HEK293 (cell line): ENCODE results near the gene AGAP5.

ENCODE experiments used
- ATF2 ChIP-seq: fragments of 450-650 bp; formaldehyde crosslinking; IDR thresholded peaks from 2 replicates; pipeline ENCODE4 v1.5.1; 2016; ENCODE audit warnings: missing biosample characterization, missing genetic modification characterization, low read depth
- BCL11B ChIP-seq: fragments of 450-650 bp; formaldehyde crosslinking; IDR thresholded peaks from 2 replicates; pipeline ENCODE4 v1.5.1; 2016; ENCODE audit warnings: low read depth, missing biosample characterization, missing genetic modification characterization
- HIC1 ChIP-seq: fragments of 450-650 bp; formaldehyde crosslinking; IDR thresholded peaks from 2 replicates; pipeline ENCODE4 v1.5.1; 2016; ENCODE audit warnings: missing biosample characterization, missing genetic modification characterization
- IKZF3 ChIP-seq: fragments of 450-650 bp; IDR thresholded peaks from 2 replicates; pipeline ENCODE4 v1.5.0; 2018; ENCODE audit warnings: missing biosample characterization, mild to moderate bottlenecking, missing genetic modification characterization, moderate library complexity
- KLF10 ChIP-seq: fragments of 450-650 bp; IDR thresholded peaks from 2 replicates; pipeline ENCODE4 v1.5.1; 2018; ENCODE audit warnings: missing biosample characterization, mild to moderate bottlenecking, missing genetic modification characterization
- PATZ1 ChIP-seq: fragments of 450-650 bp; formaldehyde crosslinking; IDR thresholded peaks from 2 replicates; pipeline ENCODE4 v1.5.1; 2016; ENCODE audit warnings: missing biosample characterization, missing genetic modification characterization
- PRDM4 ChIP-seq: fragments of 450-650 bp; formaldehyde crosslinking; IDR thresholded peaks from 2 replicates; pipeline ENCODE4 v1.5.1; 2017; ENCODE audit warnings: missing biosample characterization, missing genetic modification characterization
- WT1 ChIP-seq: fragments of 450-650 bp; formaldehyde crosslinking; IDR thresholded peaks from 2 replicates; pipeline ENCODE4 v1.5.1; 2016; ENCODE audit warnings: missing biosample characterization, missing genetic modification characterization
- YY2 ChIP-seq: fragments of 450-650 bp; formaldehyde crosslinking; IDR thresholded peaks from 2 replicates; pipeline ENCODE4 v1.5.1; 2016; ENCODE audit warnings: missing biosample characterization, missing genetic modification characterization
- ZBTB1 ChIP-seq: fragments of 450-650 bp; formaldehyde crosslinking; IDR thresholded peaks from 2 replicates; pipeline ENCODE4 v1.5.1; 2016; ENCODE audit warnings: missing biosample characterization, missing genetic modification characterization
- ZBTB10 ChIP-seq: fragments of 450-650 bp; formaldehyde crosslinking; IDR thresholded peaks from 2 replicates; pipeline ENCODE4 v1.5.1; 2016; ENCODE audit warnings: missing biosample characterization, missing genetic modification characterization
- ZBTB11 ChIP-seq: fragments of 450-650 bp; formaldehyde crosslinking; conservative IDR thresholded peaks from 2 replicates; pipeline ENCODE4 v1.5.1; 2016; ENCODE audit warnings: low read depth, missing biosample characterization, missing genetic modification characterization
- ZBTB48 ChIP-seq: fragments of 450-650 bp; formaldehyde crosslinking; IDR thresholded peaks from 2 replicates; pipeline ENCODE4 v1.5.1; 2016; ENCODE audit warnings: missing biosample characterization, missing genetic modification characterization
- ZNF202 ChIP-seq: fragments of 450-650 bp; formaldehyde crosslinking; IDR thresholded peaks from 2 replicates; pipeline ENCODE4 v1.5.1; 2016; ENCODE audit warnings: missing biosample characterization, missing genetic modification characterization, borderline replicate concordance
- ZNF292 ChIP-seq: fragments of 450-650 bp; formaldehyde crosslinking; IDR thresholded peaks from 2 replicates; pipeline ENCODE4 v1.5.1; 2016; ENCODE audit warnings: low read depth, missing biosample characterization, missing genetic modification characterization, borderline replicate concordance
- ZNF335 ChIP-seq: fragments of 450-650 bp; formaldehyde crosslinking; conservative IDR thresholded peaks from 2 replicates; pipeline ENCODE4 v1.5.1; 2016; ENCODE audit warnings: missing biosample characterization, missing genetic modification characterization
- ZNF350 ChIP-seq: fragments of 450-650 bp; formaldehyde crosslinking; IDR thresholded peaks from 2 replicates; pipeline ENCODE4 v1.5.0; 2017; ENCODE audit warnings: missing biosample characterization, mild to moderate bottlenecking, missing genetic modification characterization
- ZNF510 ChIP-seq: fragments of 450-650 bp; formaldehyde crosslinking; IDR thresholded peaks from 2 replicates; pipeline ENCODE4 v1.5.1; 2018; ENCODE audit warnings: mild to moderate bottlenecking, missing genetic modification characterization, missing biosample characterization; ENCODE audit not compliant: insufficient replicate concordance
- ZNF530 ChIP-seq: fragments of 450-650 bp; formaldehyde crosslinking; IDR thresholded peaks from 2 replicates; pipeline ENCODE4 v1.5.1; 2016; ENCODE audit warnings: low read depth, missing biosample characterization, missing genetic modification characterization
- ZNF548 ChIP-seq: fragments of 450-650 bp; formaldehyde crosslinking; IDR thresholded peaks from 2 replicates; pipeline ENCODE4 v1.5.1; 2016; ENCODE audit warnings: missing biosample characterization, missing genetic modification characterization
- ZNF660 ChIP-seq: fragments of 450-650 bp; IDR thresholded peaks from 2 replicates; pipeline ENCODE4 v1.5.1; 2018; ENCODE audit warnings: missing biosample characterization, mild to moderate bottlenecking, missing genetic modification characterization
- ZNF707 ChIP-seq: fragments of 450-650 bp; formaldehyde crosslinking; IDR thresholded peaks from 2 replicates; pipeline ENCODE4 v1.5.1; 2016; ENCODE audit warnings: missing biosample characterization, missing genetic modification characterization
- ZNF747 ChIP-seq: fragments of 450-650 bp; formaldehyde crosslinking; IDR thresholded peaks from 2 replicates; pipeline ENCODE4 v1.5.1; 2016; ENCODE audit warnings: missing biosample characterization, missing genetic modification characterization
- ZNF830 ChIP-seq: fragments of 450-650 bp; IDR thresholded peaks from 2 replicates; pipeline ENCODE4 v1.5.0; 2018; ENCODE audit warnings: missing biosample characterization, missing genetic modification characterization, low read depth, mild to moderate bottlenecking, moderate library complexity
- ZSCAN30 ChIP-seq: fragments of 450-650 bp; IDR thresholded peaks from 2 replicates; pipeline ENCODE4 v1.5.1; 2018; ENCODE audit warnings: missing biosample characterization, mild to moderate bottlenecking, missing genetic modification characterization, moderate library complexity

AGAP5 gene

GRCh38 chr10:73644015-73644743, 53.7 kb downstream of the AGAP5 start (continued):
- TF ChIP-seq PRDM4 (tag by site-specific recombination) (no peak), ZNF530 (tag by site-specific recombination) (no peak), ZNF707 (tag by site-specific recombination) (no peak), ZBTB1 (tag by site-specific recombination) (no peak), HIC1 (tag by site-specific recombination) (no peak), ZNF548 (tag by site-specific recombination) (no peak), ZSCAN30 (tag by site-specific recombination) (peak; percentile 45; the same call in 1 of the 2 replicates), ZNF350 (no peak), ZBTB10 (tag by site-specific recombination) (no peak), ZNF747 (tag by site-specific recombination) (no peak), ZBTB48 (tag by site-specific recombination) (no peak), ATF2 (no peak), ZNF830 (tag by site-specific recombination) (no peak), ZNF660 (tag by site-specific recombination) (peak; percentile 78; the same call in 1 of the 2 replicates), ZNF510 (tag by site-specific recombination) (no peak), PATZ1 (tag by site-specific recombination) (no peak), KLF10 (tag by site-specific recombination) (no peak), ZNF335 (tag by site-specific recombination) (0 out of 2 replicates have a peak, but pooled peaks have one; percentile 18), ZNF292 (tag by site-specific recombination) (no peak), BCL11B (tag by site-specific recombination) (no peak), IKZF3 (tag by site-specific recombination) (no peak), YY2 (no peak), ZBTB11 (tag by site-specific recombination) (no peak), ZNF202 (no peak), WT1 (tag by site-specific recombination) (no peak)
